Stomach (tissue), 4 donors: ENCODE data around the gene PRSS2.

Experiments used
- CTCF ChIP-seq, 7 experiments: fragments of 450-650 bp in 4 of 7; fragments of 200-600 bp in 3 of 7; sonication (generic) in 3 of 7; IDR thresholded peaks; one replicate each; pipeline ENCODE4 v1.5.1; 2016 to 2019; ENCODE audit warnings: antibody characterized with exemption in 7 of 7, control low read depth in 2 of 7, mild to moderate bottlenecking in 1 of 7
- POLR2AphosphoS5 ChIP-seq, 3 donors: sonication (generic); formaldehyde crosslinking; IDR thresholded peaks; one replicate each; pipeline ENCODE4 v1.6.1; 2016; ENCODE audit warnings: antibody characterized with exemption in 3 of 3

GRCh38 chr7:142800088-142800487 lies 29.3 kb downstream of the PRSS2 start:
- TF ChIP-seq CTCF (IDR thresholded peaks at IDR 0.05) (no peak), POLR2AphosphoS5 (IDR thresholded peaks at IDR 0.05) (no peak)
